GM19463 (cell line): Measurements from ENCODE around the gene PTK6.

Source experiments
- ATAC-seq: cut with Tn5 transposase; IDR thresholded peaks from one replicate; pipeline ENCODE4 v1.9.1; 2021; ENCODE audit warnings: mild to moderate bottlenecking, moderate library complexity; ENCODE audit not compliant: unreplicated experiment

PTK6 gene

GRCh38 chr20:63545814-63546213 is 8.6 kb upstream of the PTK6 start:
- no peak for ATAC-seq

- ATAC-seq: no peak
Observed at GRCh38 chr20:63544958-63545516, 7.9 kb upstream of the PTK6 start.

- ATAC-seq: no peak
Observed at GRCh38 chr20:63544241-63544957, 7.2 kb upstream of the PTK6 start.

GRCh38 chr20:63543733-63544132 is 6.6 kb upstream of the PTK6 start:
- ATAC-seq: no peak

- ATAC-seq: no peak
Observed at GRCh38 chr20:63543131-63543530, 6.0 kb upstream of the PTK6 start.

GRCh38 chr20:63542696-63543095 is 5.5 kb upstream of the PTK6 start:
- ATAC-seq: peak; percentile 40

- no peak for ATAC-seq
Observed at GRCh38 chr20:63542031-63542559, 4.9 kb upstream of the PTK6 start.

GRCh38 chr20:63541371-63541770 is 4.2 kb upstream of the PTK6 start:
- ATAC-seq: no peak

GRCh38 chr20:63540417-63541186 is 3.4 kb upstream of the PTK6 start:
- no peak for ATAC-seq

GRCh38 chr20:63539441-63540370 is 2.5 kb upstream of the PTK6 start:
- ATAC-seq: no peak

- no peak for ATAC-seq
Observed at GRCh38 chr20:63539092-63539430, 1.9 kb upstream of the PTK6 start.

- ATAC-seq: no peak
Observed at GRCh38 chr20:63538204-63539091, 1.3 kb upstream of the PTK6 start.

GRCh38 chr20:63537525-63538203 is 488 bp upstream of the PTK6 start:
- ATAC-seq: peak; percentile 89

GRCh38 chr20:63536241-63536977 is 767 bp downstream of the PTK6 start:
- ATAC-seq: no peak

GRCh38 chr20:63534831-63535651 is 2.1 kb downstream of the PTK6 start:
- ATAC-seq: no peak

GRCh38 chr20:63534427-63534830 is 2.7 kb downstream of the PTK6 start:
- no peak for ATAC-seq

- ATAC-seq: no peak
Observed at GRCh38 chr20:63533871-63534393, 3.2 kb downstream of the PTK6 start.

GRCh38 chr20:63533388-63533787 is 3.8 kb downstream of the PTK6 start:
- no peak for ATAC-seq
